A549 (cell line): ENCODE measurements around the gene TMEM120B. TPM values are rescaled to one million over a fixed set of nuclear protein-coding genes. Genes with fewer than 3 reads are reported as not detected.
A peak's percentile ranks its signal among the peaks of the same experiment; 100 is the strongest.

Experiments
- ATAC-seq, 2 experiments: fragments of 200-7000 bp in 1 of 2; fragments of >200 bp in 1 of 2; cut with Nextera tagmentation in 1 of 2; cut with Tn5 transposase in 1 of 2; 3 replicates each; pipeline versions ENCODE4 v1.8.0 to v1.9.1; 2018 to 2020; ENCODE audit warnings: mild to moderate bottlenecking in 1 of 2, moderate library complexity in 1 of 2
- CTCF ChIA-PET: fragments of 300-600 bp; sonication (Branson Sonifier 250); formaldehyde crosslinking; extraction: SDS; loops from one replicate; lab custom pipeline; 2021; ENCODE audit warnings: antibody characterized with exemption, inconsistent platforms; lab: Yijun Ruan, JAX
- POLR2A ChIA-PET: fragments of 350-600 bp; formaldehyde crosslinking; extraction: SDS; loops from one replicate; lab custom pipeline; 2021; ENCODE audit warnings: antibody characterized with exemption, inconsistent platforms; lab: Yijun Ruan, JAX
- DNase-seq, 2 experiments: peaks; one replicate each; pipeline versions ENCODE4 v3.0.0 to v3.0.0-alpha.2; 2011 to 2016; ENCODE audit warnings: low read depth in 1 of 2, low spot score in 1 of 2
- FAIRE-seq: peaks from 2 replicates; lab custom pipeline; 2011; peaks lifted over from hg19 to GRCh38; lab: Jason Lieb, UNC
- H3K27ac ChIP-seq, 2 experiments: fragments of >200 bp; sonication (Bioruptor Twin); formaldehyde crosslinking; 3 replicates each; pipeline ENCODE4 v1.5.1; 2016 to 2017
- H3K4me1 ChIP-seq: fragments of >200 bp; sonication (Bioruptor Twin); formaldehyde crosslinking; 3 replicates; pipeline ENCODE4 v1.6.1; 2016
- H3K4me2 ChIP-seq: fragments of >200 bp; sonication (Bioruptor Twin); formaldehyde crosslinking; 3 replicates; pipeline ENCODE4 v1.6.1; 2016
- H3K4me3 ChIP-seq: fragments of >200 bp; sonication (Bioruptor Twin); formaldehyde crosslinking; 3 replicates; pipeline ENCODE4 v1.5.1; 2016
- H3K9me3 ChIP-seq: fragments of >200 bp; sonication (Bioruptor Twin); formaldehyde crosslinking; 3 replicates; pipeline ENCODE4 v1.6.1; 2016
- CBX2 ChIP-seq: fragments of 200-600 bp; sonication (generic); IDR thresholded peaks from 2 replicates; pipeline ENCODE4 v1.6.1; 2016; ENCODE audit warnings: low read depth, mild to moderate bottlenecking, borderline replicate concordance
- CEBPB ChIP-seq, 2 experiments: fragments of >200 bp in 1 of 2; sonication (Bioruptor Twin) in 1 of 2; formaldehyde crosslinking in 1 of 2; IDR thresholded peaks; 2 replicates each; pipeline ENCODE4 v1.6.1; 2012 to 2016
- EHMT2 ChIP-seq: fragments of 200-600 bp; sonication (generic); IDR thresholded peaks from 2 replicates; pipeline ENCODE4 v1.6.1; 2016; ENCODE audit warnings: antibody characterized with exemption, low read depth, mild to moderate bottlenecking, moderate library complexity
- EP300 ChIP-seq, 2 experiments: fragments of >200 bp; sonication (Bioruptor Twin); formaldehyde crosslinking; IDR thresholded peaks; 2 replicates in 1 of 2; 3 replicates in 1 of 2; pipeline ENCODE4 v1.6.1; 2016 to 2017
- ESRRA ChIP-seq: fragments of 150-350 bp; IDR thresholded peaks from 2 replicates; pipeline ENCODE4 v1.6.1; 2014; ENCODE audit warnings: mild to moderate bottlenecking, low read length, borderline replicate concordance
- FOSB ChIP-seq: fragments of 250-450 bp; sonication (Bioruptor Pico); IDR thresholded peaks from 2 replicates; pipeline ENCODE4 v1.5.0; 2020; ENCODE audit warnings: mild to moderate bottlenecking, moderate library complexity
- FOSL2 ChIP-seq, 2 experiments: fragments of 450-650 bp in 1 of 2; fragments of >200 bp in 1 of 2; sonication (Bioruptor Twin) in 1 of 2; formaldehyde crosslinking; IDR thresholded peaks; 2 replicates each; pipeline versions ENCODE4 v1.5.0 to v1.6.1; 2016 to 2020; ENCODE audit warnings: mild to moderate bottlenecking in 1 of 2, moderate library complexity in 1 of 2
- HES2 ChIP-seq: fragments of >200 bp; sonication (Bioruptor Twin); formaldehyde crosslinking; IDR thresholded peaks from 2 replicates; pipeline ENCODE4 v1.6.1; 2016
- HOXB13 ChIP-seq: fragments of 250-450 bp; sonication (Bioruptor Pico); IDR thresholded peaks from 2 replicates; pipeline ENCODE4 v1.5.0; 2020; ENCODE audit warnings: low read depth, mild to moderate bottlenecking, moderate library complexity
- HOXB5 ChIP-seq: fragments of 250-450 bp; sonication (Bioruptor Pico); IDR thresholded peaks from 2 replicates; pipeline ENCODE4 v1.5.0; 2020; ENCODE audit warnings: mild to moderate bottlenecking, moderate library complexity
- JUNB ChIP-seq: fragments of >200 bp; sonication (Bioruptor Twin); formaldehyde crosslinking; IDR thresholded peaks from 2 replicates; pipeline ENCODE4 v1.6.1; 2016
- MAFK ChIP-seq: fragments of 450-650 bp; IDR thresholded peaks from 2 replicates; pipeline ENCODE4 v1.6.1; 2014; ENCODE audit not compliant: partially characterized antibody
- MAZ ChIP-seq: fragments of 150-350 bp; IDR thresholded peaks from 2 replicates; pipeline ENCODE4 v1.6.1; 2014; ENCODE audit warnings: antibody characterized with exemption, low read depth, low read length, borderline replicate concordance
- NR3C1 ChIP-seq: fragments of >200 bp; sonication (Bioruptor Twin); formaldehyde crosslinking; IDR thresholded peaks from 3 replicates; pipeline ENCODE4 v1.6.1; 2017
- RAD21 ChIP-seq, 2 experiments: fragments of >200 bp in 1 of 2; sonication (Bioruptor Twin) in 1 of 2; formaldehyde crosslinking in 1 of 2; IDR thresholded peaks in 1 of 2; conservative IDR thresholded peaks in 1 of 2; 2 replicates in 1 of 2; 3 replicates in 1 of 2; pipeline ENCODE4 v1.6.1; 2012 to 2018; ENCODE audit warnings: inconsistent platforms in 1 of 2
- RARB ChIP-seq: fragments of 250-450 bp; sonication (Bioruptor Pico); IDR thresholded peaks from 2 replicates; pipeline ENCODE4 v1.8.0; 2021; ENCODE audit warnings: mild to moderate bottlenecking, moderate library complexity
- RCOR1 ChIP-seq: fragments of 150-350 bp; IDR thresholded peaks from 2 replicates; pipeline ENCODE4 v1.6.1; 2014; ENCODE audit warnings: antibody characterized with exemption, low read length, low read depth
- RFX5 ChIP-seq: fragments of 450-650 bp; IDR thresholded peaks from 2 replicates; pipeline ENCODE4 v1.7.1; 2014; ENCODE audit warnings: antibody characterized with exemption, mild to moderate bottlenecking, moderate library complexity
- SMC3 ChIP-seq: fragments of >200 bp; sonication (Bioruptor Twin); formaldehyde crosslinking; IDR thresholded peaks from 3 replicates; pipeline ENCODE4 v1.6.1; 2018; ENCODE audit warnings: inconsistent platforms
- TP53 ChIP-seq: fragments of 250-450 bp; sonication (Bioruptor Pico); IDR thresholded peaks from 2 replicates; pipeline ENCODE4 v1.5.0; 2021; ENCODE audit warnings: mild to moderate bottlenecking, moderate library complexity
- ZFP36 ChIP-seq: fragments of 450-650 bp; IDR thresholded peaks from 2 replicates; pipeline ENCODE4 v1.6.1; 2014; ENCODE audit warnings: borderline replicate concordance; ENCODE audit not compliant: partially characterized antibody
- ZNF302 ChIP-seq: fragments of 250-450 bp; sonication (Bioruptor Pico); IDR thresholded peaks from 2 replicates; pipeline ENCODE4 v1.9.0; 2021; ENCODE audit warnings: inconsistent platforms, mild to moderate bottlenecking, moderate library complexity
- WGBS: methylation state at CpG from one replicate; pipeline ENCODE4 v1.1.6; 2017; ENCODE audit errors: missing lambda C conversion rate; 5-methylcytosine and 5-hydroxymethylcytosine counted together
- polyA plus RNA-seq, 4 experiments: library from polyadenylated mRNA; depleted of rRNA in 3 of 4; stranded (reverse); fragments of >200 nt; fragmentation: RNase III in 1 of 4; extraction: RNeasy Plus Mini Kit Qiagen cat#74134 plus additional on column Dnase treatment in 1 of 4; gene quantifications; 2 replicates in 3 of 4; 3 replicates in 1 of 4; pipeline ENCODE4 v1.2.3, GENCODE V29; 2011 to 2017
- TF ChIP-seq, protein P1 (sequence below): fragments of >200 bp; sonication (Bioruptor Twin); formaldehyde crosslinking; IDR thresholded peaks from 3 replicates; pipeline ENCODE4 v1.5.1; 2016

Gene TMEM120B
- polyA plus RNA-seq, 2 of the 4 experiments (the other 2 are of a cell fraction), result 10.6 to 13.2 TPM

DNA sequence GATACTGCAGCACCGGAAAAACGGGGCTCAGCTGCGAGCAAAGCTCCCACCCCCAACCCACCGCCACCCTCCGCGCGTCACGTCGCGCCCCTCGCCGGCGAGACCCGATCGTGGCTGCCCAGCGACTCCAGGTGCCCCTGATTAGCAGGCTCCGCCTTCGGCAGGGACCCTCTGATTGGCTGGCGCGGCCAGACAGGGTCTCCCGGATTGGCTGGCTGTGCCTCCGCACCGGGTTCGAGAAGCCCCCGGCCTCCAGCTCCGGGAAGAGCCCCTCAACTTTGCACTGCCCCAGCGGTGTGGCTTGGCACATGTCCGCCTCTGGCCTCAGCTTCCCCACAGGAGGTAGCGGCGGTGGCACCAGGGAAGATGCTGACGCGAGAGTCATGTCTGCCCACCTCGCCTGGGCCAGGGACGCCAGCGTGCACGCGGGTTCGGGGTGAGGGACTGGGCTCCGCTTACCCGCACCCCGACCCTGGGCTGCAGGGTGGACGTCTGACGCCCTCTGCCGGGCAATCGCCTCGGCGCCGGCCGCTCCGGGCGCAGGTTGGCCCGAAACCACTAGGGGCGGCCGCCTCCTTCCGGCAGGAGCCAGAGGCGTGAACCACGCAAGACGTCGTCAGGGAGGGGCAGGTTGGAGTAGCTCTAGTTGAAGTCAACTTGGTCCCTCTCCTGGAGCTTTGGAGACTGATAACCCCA lies 81.4 kb downstream of the TMEM120B start (continued):
- no peak for TF ChIP-seq EP300 (IDR thresholded peaks at IDR 0.05)

GRCh38 chr12:121794534-121795033 lies 82.0 kb downstream of the TMEM120B start:
- peak overlapping the region; percentile 100 for H3K27ac ChIP-seq
- ATAC-seq, result peak; percentile 4 to 7; a peak in 4 of 6 replicates
- no peaks in the 10 kb centered on the region for H3K9me3 ChIP-seq
- peak overlapping the region; percentile 30; the same call in 2 of the 3 replicates for H3K4me3 ChIP-seq
- FAIRE-seq, result no peak
- H3K4me1 ChIP-seq, result peaks cover 72% of the 10 kb centered on the region
- DNase-seq, result no peak
- ChIA-PET POLR2A (interaction anchor here (0.6 to 6.1 kb wide), 9 partner anchors 8 to 1750 kb away, joined by 3 to 43 read pairs (median 5); partner anchors contain the start of genes PSMD9, SETD1B and TMEM120B), CTCF (interaction anchor here (0.6 to 72.2 kb wide), 66 partner anchors 9 to 423 kb away, joined by 3 to 2657 read pairs (median 5); partner anchors contain the start of genes BCL7A, HPD, MORN3 and ORAI1)
- TF ChIP-seq FOSL2 (IDR thresholded peaks at IDR 0.05), result no peak
- no peak for TF ChIP-seq FOSL2 (CRISPR knock-in tag; IDR thresholded peaks at IDR 0.05)
- TF ChIP-seq CBX2, result no peak
- peak; percentile 32; the same call in 1 of the 2 replicates for TF ChIP-seq HOXB13 (CRISPR knock-in tag)
- peak; percentile 52; the same call in 1 of the 2 replicates for TF ChIP-seq ZNF302 (CRISPR knock-in tag)
- no peak for TF ChIP-seq HOXB5 (CRISPR knock-in tag)
- peak; percentile 84; the same call in 1 of the 2 replicates for TF ChIP-seq FOSB (CRISPR knock-in tag)
- TF ChIP-seq NR3C1, result no peak
- TF ChIP-seq CEBPB (IDR thresholded peaks at IDR 0.05), result no peak
- TF ChIP-seq JUNB, result no peak
- no peak for TF ChIP-seq ZFP36
- H3K4me2 ChIP-seq, result peak overlapping the region; percentile 78
- 1% methylated on average over 13 of the region's 13 CpGs for whole genome bisulfite sequencing

DNA sequence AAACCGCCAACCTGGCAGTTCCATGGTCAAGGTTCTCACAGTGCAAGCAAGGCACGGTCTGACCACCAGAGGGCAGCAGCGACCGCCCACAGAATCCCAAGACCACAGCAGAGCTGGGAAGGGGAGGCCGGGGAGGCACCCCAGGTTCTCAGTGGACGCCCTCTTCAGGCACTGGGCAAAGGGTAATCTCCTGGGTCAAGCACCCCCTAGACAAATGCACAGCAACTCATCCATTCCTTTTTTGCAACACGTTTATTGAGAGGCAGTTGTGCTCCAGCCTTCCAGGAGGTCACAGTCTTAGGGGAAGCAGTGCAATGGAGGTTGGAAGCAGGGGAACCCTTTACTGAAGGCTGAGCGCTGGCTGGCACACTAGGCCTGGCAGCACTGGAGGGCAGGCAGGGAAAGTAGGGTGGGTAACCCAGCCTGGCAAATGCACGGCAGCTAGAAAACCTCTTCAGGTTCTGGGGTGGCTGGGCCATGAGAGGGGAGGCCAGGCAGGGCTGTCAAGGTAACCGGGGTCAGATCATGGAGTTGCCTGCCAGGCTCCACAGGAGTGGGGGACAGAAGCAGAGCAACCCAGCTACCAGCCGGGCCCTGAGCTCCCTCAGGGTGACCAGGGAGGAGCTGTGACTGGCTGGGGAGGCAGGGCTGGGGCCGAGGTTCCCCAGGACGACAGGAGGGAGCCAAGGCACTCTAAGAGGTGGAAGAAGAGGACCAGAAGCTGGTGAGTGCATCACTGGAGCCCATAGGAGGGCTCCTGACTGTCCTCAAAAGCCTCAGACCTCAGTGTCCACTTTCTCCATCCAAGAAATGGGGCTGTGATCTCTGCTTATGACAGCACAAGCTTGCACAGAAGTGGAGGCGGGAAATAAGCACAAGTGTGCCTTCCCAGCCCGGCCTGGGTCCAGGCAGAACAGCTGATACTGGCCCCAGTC lies 82.7 kb downstream of the TMEM120B start:
- Histone ChIP-seq H3K9me3 (no peaks in the 10 kb centered on the region), H3K4me3 (peak overlapping the region; percentile 30; the same call in 2 of the 3 replicates), H3K27ac (peak overlapping the region; percentile 100), H3K4me2 (peak overlapping the region; percentile 78), H3K4me1 (peaks cover 65% of the 10 kb centered on the region)
- no peak for TF ChIP-seq MAZ
- TF ChIP-seq HES2, result no peak
- TF ChIP-seq RARB (CRISPR knock-in tag), result no peak
- TF ChIP-seq, protein P1, sequence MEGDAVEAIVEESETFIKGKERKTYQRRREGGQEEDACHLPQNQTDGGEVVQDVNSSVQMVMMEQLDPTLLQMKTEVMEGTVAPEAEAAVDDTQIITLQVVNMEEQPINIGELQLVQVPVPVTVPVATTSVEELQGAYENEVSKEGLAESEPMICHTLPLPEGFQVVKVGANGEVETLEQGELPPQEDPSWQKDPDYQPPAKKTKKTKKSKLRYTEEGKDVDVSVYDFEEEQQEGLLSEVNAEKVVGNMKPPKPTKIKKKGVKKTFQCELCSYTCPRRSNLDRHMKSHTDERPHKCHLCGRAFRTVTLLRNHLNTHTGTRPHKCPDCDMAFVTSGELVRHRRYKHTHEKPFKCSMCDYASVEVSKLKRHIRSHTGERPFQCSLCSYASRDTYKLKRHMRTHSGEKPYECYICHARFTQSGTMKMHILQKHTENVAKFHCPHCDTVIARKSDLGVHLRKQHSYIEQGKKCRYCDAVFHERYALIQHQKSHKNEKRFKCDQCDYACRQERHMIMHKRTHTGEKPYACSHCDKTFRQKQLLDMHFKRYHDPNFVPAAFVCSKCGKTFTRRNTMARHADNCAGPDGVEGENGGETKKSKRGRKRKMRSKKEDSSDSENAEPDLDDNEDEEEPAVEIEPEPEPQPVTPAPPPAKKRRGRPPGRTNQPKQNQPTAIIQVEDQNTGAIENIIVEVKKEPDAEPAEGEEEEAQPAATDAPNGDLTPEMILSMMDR, result peak; percentile 91
- TF ChIP-seq SMC3, result peak; percentile 92
- TF ChIP-seq HOXB5 (CRISPR knock-in tag), result no peak
- TF ChIP-seq EHMT2, result no peak
- TF ChIP-seq TP53 (CRISPR knock-in tag), result 0 out of 2 replicates have a peak, but pooled peaks have one; percentile 55
- TF ChIP-seq RCOR1, result no peak
- peak; percentile 91 to 93 for TF ChIP-seq RAD21 (conservative IDR thresholded peaks at IDR 0.05 in 1 of 2, IDR thresholded peaks at IDR 0.05 in 1 of 2)
- no peak for TF ChIP-seq JUNB
- no peak for TF ChIP-seq ESRRA
- no peak for TF ChIP-seq CEBPB (IDR thresholded peaks at IDR 0.05)
- TF ChIP-seq RFX5, result no peak
- no peak for TF ChIP-seq FOSL2 (IDR thresholded peaks at IDR 0.05)
- TF ChIP-seq FOSL2 (CRISPR knock-in tag; IDR thresholded peaks at IDR 0.05), result no peak
- peak; percentile 96 for TF ChIP-seq MAFK
- FAIRE-seq (no peak), DNase-seq (peak; percentile 81 to 90), ATAC-seq (peak; percentile 5 to 45; a peak in 3 of 6 replicates)
- 40% methylated on average over 14 of the region's 15 CpGs for WGBS
- ChIA-PET CTCF (interaction anchor here (0.5 to 72.2 kb wide), 41 partner anchors 10 to 332 kb away, joined by 3 to 2657 read pairs (median 6); partner anchors contain the start of genes ORAI1, PSMD9, RHOF and SETD1B), POLR2A (interaction anchor here (0.6 to 6.1 kb wide), 9 partner anchors 8 to 93 kb away, joined by 3 to 43 read pairs (median 5); partner anchors contain the start of genes PSMD9 and SETD1B)
